CD4-positive, alpha-beta T cell treated with Interleukin-4 for 4 hours (primary cell): ENCODE results near the gene MAIP1.
"Not testable (repeated sequence)": the region's sequence is repeated elsewhere in the genome, so short reads cannot be mapped to it uniquely, and the experiment has no call there.

Experiments
- DNase-seq: peaks from one replicate; pipeline ENCODE4 v3.0.0-alpha.2; 2020

MAIP1 gene, protein sequence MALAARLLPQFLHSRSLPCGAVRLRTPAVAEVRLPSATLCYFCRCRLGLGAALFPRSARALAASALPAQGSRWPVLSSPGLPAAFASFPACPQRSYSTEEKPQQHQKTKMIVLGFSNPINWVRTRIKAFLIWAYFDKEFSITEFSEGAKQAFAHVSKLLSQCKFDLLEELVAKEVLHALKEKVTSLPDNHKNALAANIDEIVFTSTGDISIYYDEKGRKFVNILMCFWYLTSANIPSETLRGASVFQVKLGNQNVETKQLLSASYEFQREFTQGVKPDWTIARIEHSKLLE

DNA sequence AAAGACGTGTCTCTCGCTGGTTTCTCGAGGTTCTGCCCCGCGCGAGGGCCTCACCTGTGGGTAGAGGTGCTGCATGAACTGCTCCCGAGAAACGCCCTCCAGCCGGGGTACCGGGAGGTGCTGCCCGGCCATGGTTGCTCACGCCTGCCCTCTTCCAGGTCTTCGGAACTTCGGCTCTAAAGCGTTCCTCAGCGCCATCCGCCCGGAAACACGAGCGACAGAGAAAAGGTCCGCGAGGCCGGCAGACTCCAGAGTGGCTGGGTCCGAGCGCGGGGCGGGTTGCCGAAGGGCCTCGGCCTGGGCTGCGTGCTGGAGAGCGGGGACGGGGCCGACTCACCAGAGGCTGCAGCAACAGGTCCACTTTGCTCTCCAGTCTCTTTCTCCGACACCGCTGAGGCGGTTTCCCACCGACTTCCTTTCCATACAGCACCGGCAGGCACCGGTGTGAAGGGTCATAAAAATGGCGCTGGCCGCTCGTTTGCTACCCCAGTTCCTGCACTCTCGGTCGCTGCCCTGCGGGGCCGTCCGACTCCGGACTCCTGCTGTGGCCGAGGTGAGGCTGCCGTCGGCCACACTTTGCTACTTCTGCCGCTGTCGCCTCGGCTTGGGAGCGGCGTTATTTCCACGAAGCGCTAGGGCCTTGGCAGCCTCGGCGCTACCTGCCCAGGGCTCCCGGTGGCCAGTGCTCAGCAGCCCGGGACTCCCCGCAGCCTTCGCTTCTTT lies at the start of gene MAIP1, which contains the start of gene TYW5:
Gene MAIP1, plus strand, starts transcription at position 244 of the 723 bp plus-strand sequence. Its CDS starts 217 bp downstream, at position 461.
Gene TYW5, minus strand, starts transcription at position 153 of the 723 bp plus-strand sequence. Its CDS starts 21 bp downstream, at position 132.
- peak; percentile 78 for DNase-seq

DNA sequence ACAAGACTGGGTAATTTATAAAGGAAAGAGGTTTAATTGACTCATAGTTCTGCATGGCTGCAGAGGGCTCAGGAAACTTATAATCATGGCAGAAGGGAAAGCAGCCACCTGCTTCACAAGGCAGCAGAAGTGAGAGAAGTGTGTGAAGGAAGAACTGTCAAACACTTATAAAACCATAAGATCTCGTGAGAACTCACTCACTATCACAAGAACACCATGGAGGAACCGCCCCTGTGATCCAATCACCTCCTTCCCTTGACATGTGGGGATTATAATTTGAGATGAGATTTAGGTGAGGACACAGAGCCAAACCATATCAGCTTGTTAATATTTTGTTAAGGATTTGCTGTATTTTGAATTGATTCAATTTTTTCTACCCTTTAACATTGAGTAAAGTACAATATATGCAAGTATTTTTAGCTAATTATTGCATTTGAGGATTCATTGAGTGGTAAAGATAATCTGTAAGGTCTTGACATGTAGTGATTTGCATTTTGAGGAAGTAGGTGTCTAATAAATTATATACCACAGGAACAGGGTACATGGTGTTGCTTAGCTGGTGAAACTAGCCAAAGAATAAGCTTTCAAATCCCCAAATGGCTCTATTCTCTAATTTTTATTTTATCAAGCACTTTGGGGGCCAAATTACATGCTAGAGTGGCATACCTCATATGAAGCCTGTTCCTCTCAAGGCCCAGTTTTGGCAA lies 48.2 kb upstream of the MAIP1 start:
- DNase-seq: no peak

DNA sequence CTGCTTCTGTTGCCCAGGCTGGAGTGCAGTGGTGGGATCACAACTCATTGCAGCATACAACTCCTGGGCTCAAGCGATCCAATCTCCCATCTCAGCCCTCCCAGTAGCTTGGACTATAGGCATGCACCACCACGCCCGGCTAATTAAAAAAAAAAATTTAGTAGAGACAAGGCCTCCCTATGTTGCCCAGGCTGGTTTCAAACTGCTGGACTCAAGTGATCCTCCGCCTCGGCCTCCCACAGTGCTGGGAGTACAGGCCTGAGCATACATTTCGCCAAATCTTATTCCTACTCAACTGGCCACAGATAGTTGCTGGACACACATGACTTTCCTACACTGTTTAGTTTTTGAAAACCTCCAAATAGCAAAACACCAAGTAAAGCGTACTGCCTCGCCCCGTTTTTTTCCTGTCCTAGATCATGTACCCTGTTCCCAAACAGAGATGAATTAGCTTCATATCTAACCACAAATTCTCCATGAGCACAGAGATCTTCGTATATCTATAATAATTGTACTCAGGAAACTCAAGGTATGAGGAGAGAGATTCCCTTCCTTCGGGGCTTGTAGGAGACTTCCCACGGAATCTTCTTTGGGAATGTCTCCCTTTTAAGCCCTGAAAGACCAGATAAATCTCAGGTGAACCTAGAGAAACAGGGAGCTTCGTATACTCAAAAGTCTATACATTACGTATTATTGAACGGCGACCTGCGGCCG lies 44.9 kb upstream of the MAIP1 start:
- no peak for DNase-seq

DNA sequence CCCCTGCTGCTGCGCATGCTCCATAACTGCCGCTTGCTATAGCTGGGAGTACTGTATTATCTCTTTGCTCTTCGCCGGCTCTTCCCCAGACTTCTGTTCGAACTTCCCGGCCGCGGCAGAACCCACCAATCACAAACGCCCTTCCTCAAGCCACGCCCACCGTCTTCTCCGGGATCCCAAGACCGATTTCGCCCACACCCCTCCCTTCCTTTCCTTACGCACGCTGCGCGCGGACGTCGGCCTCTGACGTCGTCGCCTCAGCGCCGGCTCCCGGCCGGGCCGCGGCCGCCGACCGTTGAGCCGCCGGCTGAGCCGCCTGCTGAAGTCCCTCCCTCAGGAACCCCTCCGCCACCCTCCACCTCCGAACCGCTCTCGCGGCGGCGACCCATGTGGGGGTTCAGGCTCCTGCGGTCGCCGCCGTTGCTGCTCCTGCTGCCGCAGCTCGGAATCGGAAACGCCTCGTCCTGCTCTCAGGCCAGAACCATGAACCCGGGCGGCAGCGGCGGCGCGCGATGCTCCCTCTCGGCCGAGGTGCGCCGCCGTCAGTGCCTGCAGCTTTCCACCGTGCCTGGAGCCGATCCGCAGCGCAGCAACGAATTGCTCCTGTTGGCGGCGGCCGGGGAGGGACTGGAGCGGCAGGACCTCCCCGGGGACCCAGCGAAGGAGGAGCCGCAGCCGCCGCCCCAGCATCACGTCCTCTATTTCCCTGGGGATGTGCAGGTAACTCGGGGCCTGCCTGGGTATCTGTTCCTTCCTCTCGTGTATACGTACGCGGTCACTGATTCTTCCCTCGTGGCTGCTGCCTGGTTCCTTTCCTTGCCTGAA lies 44.1 kb upstream of the MAIP1 start, which contains the start of gene C2orf69:
Gene C2orf69, plus strand, starts transcription at position 242 of the 825 bp plus-strand sequence. Its CDS starts 146 bp downstream, at position 388.
- peak; percentile 95 for DNase-seq

DNA sequence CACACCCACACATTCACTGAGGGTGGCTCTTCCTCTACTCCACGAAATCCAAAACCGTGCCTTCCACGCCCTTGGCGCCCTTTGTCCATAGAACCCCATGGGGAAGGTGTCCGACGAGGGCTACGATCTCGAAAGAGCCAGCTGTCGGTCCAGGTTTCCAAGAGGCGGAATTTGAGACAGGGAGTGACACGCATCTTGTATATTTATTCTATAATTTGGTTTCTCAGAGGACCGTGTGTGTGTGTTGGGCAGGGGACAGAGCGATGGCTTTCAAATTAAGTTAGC lies 43.6 kb upstream of the MAIP1 start:
- DNase-seq: no peak

DNA sequence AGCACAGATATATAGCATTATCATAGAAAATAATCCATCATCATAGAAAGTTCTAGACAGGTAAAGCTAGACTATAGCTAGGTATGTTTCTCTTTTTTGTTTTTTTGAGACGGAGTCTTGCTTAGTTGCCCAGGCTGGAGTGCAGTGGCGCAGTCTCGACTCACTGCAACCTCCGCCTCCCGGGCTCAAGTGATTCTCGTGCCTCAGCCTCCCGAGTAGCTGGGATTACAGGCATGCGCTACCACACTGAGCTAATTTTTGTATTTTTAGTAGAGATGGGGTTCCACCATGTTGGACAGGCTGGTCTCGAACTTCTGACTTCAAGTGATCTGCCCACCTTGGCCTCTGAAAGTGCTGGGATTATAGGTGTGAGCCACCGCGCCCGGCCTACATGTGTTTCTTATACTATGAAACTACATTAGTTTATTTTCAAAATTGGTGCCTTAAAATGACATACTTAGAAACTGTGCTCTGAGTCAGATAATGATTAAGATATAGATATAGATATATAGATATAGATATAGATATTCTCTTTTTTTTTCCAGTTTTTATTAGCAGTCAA lies 42.7 kb upstream of the MAIP1 start:
- DNase-seq: not testable (repeated sequence)

DNA sequence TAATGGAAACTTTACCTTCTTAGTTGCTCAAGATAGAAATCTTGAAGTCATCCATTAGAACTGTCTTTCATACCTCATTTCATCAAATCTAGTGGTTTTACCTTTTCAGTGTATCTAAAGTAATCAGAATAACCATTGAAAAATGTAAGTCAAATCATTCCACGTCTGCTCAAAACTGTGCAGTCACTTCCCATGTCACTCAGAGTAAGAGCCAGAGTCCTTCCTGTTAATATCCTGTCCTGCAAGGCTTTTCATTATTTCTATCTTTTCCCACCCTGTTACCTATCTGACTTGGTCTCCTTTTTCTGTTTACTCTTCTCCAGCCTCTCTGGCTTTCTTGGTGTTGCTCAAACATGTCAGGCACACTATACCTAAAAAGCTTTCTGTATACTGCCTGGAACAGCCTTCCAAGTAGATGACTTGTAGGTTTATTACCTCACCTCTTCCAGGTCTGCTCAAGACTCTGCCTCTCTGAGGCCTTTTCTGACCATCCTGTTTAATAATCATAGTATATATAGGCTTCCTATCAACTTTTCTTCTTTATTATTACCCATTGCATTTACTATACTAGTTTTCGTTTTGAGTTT lies 40.9 kb upstream of the MAIP1 start:
- no peak for DNase-seq

DNA sequence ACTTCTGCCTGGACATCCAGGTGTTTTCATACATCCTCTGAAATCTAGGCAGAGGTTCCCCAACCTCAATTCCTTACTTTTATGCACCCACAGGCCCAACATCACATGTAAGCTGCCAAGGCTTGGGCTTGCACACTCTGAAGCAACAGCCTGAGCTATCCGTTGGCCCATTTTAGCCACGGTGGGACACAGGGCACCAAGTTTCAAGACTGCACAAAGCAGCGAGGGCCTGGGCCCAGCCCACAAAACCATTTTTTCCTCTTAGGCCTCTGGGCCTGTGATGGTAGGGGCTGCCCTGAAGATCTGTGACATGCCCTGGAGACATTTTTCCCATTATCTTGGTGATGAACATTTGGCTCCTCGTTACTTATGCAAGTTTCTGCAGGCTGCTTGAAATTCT lies 38.4 kb upstream of the MAIP1 start:
- DNase-seq: no peak

DNA sequence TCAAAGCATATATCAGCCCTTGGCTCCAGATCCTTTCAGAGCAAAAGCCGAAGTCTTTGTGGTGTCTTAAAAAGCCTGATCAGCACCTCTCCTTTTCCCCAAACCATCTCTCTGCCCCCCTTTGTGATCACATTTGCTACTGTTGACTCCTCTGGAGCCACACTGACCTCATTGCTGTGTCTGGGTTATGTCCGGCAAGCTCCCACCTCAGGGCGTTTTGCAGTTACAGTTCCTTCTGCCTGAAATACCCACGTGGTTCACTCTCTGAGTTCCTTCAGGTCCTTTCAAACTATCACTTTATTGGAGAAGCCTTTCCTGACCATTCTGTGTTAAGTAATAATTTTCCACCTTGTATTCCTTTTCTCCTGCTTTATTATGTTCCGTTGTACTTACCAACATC lies 32.5 kb upstream of the MAIP1 start:
- DNase-seq: no peak

DNA sequence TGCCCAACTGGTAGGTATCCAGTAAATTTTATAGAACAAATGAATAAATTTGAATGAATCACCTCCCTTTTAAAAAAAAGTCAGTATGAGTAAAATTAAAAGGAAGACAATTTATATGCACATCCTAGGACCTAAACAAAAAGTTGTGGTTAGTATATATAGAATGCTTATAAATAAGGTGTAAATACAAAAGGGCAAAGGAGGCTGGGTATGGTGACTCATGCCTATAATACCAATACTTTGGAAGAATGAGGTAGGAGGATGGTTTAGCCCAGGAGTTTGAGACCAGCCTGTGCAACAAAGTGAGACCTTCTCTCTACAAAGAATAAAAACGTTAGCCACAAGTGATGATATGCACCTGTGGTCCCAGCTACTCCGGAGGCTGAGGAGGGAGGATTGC lies 31.5 kb upstream of the MAIP1 start:
- no peak for DNase-seq

DNA sequence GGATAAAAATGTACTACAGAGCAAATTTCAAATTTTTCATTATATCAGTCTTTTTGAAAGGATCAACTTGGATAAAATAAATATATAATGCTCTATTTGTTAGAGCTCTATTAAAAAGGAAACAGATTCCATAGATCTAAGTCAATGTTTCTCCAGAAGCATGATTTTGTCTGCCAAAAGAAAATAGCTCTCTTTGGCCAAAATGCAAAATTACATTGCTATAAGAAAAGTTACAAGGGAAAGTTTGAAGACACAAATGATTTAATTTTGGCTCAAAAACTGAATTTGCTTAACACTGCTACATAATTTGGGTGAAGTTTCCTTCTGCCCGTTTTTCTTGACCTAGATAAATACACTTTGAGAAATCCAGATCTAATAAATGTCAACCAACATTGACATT lies 28.6 kb upstream of the MAIP1 start:
- DNase-seq: no peak

DNA sequence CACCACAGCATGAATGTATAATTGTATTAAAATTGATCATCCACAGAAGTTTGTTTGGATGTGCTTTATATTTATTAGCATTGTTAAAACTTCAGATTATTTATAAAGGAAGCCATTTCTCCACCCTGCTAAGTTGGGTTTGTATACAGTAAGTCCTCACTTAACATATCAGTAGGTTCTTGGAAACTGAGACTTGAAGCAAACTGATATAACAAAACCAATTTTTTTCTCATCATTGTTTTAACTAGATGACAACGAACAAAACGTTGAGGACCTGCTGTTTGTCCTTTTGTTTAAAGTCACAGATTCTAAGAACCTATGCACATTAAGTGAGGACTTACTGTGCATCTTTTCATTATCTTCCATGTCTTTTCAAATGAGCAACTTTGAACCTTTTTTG lies 27.2 kb upstream of the MAIP1 start:
- DNase-seq: no peak

DNA sequence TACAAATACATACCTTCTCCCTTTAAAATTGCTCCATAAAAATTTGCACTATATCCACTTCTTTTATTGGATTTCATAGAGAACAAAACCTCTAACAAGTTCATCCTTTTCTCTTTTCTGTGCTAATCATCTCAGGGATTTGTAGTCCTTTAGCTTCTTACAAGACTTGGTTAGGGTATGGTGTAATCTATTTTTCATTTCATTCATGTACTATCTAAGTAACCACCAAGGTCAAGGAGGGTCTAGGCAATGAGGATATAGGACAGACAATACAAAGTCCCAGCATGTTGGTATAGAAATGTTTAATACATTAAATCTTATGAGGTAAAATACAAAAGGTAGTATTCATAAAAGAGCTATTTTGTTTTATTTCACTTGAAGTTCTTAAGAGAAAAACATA lies 26.8 kb upstream of the MAIP1 start:
- no peak for DNase-seq

DNA sequence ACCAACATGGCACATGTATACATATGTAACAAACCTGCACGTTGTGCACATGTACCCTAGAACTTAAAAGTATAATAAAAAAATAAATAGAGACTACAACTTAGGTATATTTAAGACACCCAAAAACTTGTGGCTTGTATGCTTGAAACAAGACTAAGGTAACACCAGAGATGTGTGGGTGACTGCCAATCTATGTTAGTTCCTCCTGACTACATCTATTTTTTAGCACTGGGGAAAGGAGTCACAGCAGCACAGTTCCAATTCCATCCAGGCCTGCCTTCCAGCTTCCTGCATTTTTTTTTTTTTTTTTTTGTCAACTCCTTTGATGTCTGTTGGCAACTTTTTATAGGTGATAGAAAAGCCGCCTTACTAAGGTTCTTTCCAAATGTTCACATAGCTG lies 26.1 kb upstream of the MAIP1 start:
- DNase-seq: no peak

DNA sequence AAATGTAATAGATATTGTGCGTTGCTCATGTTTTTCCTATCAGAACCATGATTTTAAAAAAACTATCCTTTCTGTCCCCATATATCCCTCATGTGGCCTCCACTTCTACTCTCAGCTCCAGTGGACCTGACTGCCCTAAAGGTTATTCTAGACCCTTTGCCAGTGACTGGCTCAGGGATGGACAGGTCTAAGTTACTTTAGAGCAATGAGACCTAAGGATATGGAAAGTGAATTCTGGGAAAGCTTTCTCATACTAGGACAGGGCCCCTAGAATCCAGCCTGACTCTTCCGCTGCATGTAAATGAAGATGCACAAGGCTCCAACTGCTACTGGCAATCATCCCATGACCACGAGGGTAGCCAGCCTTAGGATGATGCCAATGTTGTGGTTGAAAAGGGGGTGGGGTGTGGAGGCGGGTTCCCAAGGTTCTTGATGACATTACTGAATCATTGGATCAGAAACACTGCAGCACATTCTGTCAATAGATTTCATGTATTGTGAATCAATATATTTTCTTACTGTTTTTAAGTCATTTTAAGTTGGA lies 23.0 kb upstream of the MAIP1 start:
- no peak for DNase-seq

DNA sequence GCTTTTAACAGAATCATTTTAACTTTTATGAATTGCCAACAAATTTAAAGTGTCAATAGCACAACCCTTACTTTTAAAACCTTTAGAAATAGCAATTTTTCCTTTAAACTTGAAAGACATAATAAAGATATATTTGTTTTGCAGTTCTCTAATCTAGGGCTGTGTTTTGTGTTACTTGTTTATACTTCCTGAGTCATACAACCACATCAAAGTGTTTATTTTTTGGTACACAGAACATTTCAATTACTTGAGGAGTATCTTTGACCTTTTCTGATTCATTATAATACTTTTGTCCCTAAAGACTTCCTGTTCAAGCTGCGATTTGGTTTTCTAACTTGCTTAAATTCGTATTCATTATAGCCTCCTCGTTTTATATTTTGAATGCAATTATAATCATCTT lies 21.9 kb upstream of the MAIP1 start:
- DNase-seq: no peak

DNA sequence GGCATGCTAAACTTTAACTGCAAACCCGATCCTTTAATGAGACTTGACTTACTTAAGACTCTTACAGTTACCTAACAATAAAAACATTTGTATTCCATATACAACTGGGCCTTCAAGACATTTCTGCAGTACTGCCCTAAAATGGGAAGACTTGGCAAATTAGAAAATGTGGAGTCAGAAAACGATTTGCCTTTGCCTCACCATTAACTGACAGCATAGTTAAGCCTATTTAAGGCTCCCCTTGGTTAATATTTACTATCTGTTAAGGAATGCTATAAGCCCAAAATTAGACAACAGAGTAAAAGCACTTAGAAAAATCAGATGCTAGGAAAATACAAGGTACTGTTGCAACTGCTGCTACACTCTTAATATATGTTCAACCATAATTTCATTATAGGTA lies 18.8 kb upstream of the MAIP1 start:
- DNase-seq: no peak

DNA sequence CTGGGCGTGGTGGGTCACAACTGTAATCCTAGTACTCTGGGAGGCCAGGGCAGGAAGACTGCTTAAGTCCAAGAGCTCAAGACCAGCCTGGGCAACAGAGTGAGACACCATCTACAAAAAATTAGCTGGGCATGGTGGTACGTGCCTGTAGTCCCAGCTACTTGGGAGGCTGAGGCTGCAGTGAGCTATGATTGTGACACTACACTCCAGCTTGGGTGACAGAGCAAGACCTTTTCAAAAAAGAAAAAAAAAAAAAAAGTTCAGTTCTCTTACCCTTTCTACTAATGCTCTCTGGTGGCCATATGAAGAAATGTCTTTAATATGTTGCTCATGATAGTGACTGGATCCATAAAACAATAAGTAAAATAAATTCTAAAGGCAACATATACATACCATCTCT lies 15.0 kb upstream of the MAIP1 start:
- no peak for DNase-seq

DNA sequence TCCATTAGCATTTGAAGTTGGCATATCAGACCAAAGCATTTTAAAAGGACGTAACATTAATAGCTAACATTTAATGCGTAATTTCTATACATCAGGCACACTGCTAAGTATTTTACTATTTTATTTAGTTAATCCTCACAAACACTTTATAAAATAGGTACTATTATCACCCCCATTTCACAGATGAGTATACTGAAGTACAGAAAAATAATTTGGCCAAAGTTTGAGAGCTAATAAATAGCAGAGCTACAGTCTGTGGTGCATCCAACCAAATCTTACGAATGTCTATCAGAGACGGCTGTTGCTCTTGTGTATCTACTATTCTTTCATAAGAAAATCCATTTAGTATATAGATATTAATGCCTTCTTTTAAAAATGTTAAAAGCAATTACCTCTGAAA lies 12.0 kb upstream of the MAIP1 start:
- DNase-seq: no peak

DNA sequence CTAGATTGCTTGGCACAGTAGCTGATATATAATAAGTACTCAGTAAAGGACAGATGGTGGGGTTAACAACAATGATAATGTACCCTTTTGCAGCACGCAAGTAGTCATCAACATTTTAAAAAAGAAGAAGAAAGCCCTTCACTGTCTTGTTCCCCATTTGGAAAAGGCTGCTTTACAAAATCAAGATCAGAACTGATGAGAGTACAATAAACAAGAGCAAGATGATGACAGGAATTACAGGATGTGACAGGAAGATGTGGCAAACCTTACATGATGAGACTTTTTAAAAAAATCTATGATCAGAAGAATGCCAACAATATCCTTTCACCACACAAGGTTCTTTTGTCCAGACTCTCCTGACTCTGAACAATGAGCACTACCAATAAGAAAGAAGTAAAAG lies 9.2 kb upstream of the MAIP1 start:
- no peak for DNase-seq

DNA sequence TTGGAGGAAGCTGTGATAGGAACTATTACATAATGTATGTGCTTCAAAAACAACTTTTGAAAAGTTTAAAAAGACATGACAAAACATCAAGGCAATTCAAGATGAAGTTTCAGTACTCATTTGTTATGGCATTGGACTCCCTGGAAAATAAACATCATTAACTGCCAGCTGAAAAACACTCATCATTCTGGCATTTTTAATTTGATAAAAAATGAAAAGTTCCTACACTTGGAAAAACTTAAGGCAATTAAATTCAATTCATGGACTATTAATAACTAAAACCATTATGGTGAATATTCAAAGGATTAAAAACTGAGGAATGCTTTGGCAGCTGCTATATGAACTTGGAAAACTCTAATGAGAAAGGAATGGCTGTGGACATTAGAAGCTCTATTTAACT lies 8.5 kb upstream of the MAIP1 start:
- no peak for DNase-seq
